Common myeloid progenitor, CD34-positive (primary cell): ENCODE results near the gene CEACAM16.

Source experiments
- CTCF ChIA-PET: fragments of 350-600 bp; sonication (Branson Sonifier 250); formaldehyde crosslinking; loops from one replicate; lab custom pipeline; 2021; ENCODE audit warnings: antibody characterized with exemption; lab: Charles Lee
- POLR2A ChIA-PET: fragments of 350-600 bp; sonication (Branson Sonifier 250); formaldehyde crosslinking; loops from one replicate; lab custom pipeline; 2021; ENCODE audit warnings: antibody characterized with exemption; lab: Charles Lee
- DNase-seq, 3 donors: peaks; one replicate each; pipeline versions ENCODE4 v3.0.0 to v3.0.0-alpha.2; 2013
- H3K27ac ChIP-seq, 2 experiments: 1 replicate in 1 of 2; 2 replicates in 1 of 2; pipeline ENCODE4 v1.7.0; 2013; ENCODE audit warnings: inconsistent platforms in 2 of 2, low read length in 2 of 2, mild to moderate bottlenecking in 2 of 2, low read depth in 1 of 2, moderate library complexity in 1 of 2; ENCODE audit not compliant: severe bottlenecking in 2 of 2, insufficient read depth in 1 of 2, poor library complexity in 1 of 2
- H3K27me3 ChIP-seq, 5 experiments: replicated peaks in 2 of 5; 1 replicate in 3 of 5; 2 replicates in 2 of 5; pipeline versions ENCODE4 v1.6.1 to v1.7.0; 2013; ENCODE audit warnings: low read length in 4 of 5, mild to moderate bottlenecking in 2 of 5, moderate library complexity in 2 of 5, inconsistent platforms in 1 of 5; ENCODE audit not compliant: insufficient read depth in 5 of 5, control insufficient read depth in 4 of 5
- H3K36me3 ChIP-seq, 4 experiments: 1 replicate in 2 of 4; 2 replicates in 2 of 4; pipeline versions ENCODE4 v1.6.1 to v1.7.0; 2013; ENCODE audit warnings: low read length in 3 of 4, control low read depth in 1 of 4, mild to moderate bottlenecking in 1 of 4; ENCODE audit not compliant: control insufficient read depth in 4 of 4, insufficient read depth in 4 of 4
- H3K4me1 ChIP-seq, 4 experiments: 1 replicate in 3 of 4; 2 replicates in 1 of 4; pipeline versions ENCODE4 v1.6.1 to v1.7.1; 2013; ENCODE audit warnings: low read length in 3 of 4, mild to moderate bottlenecking in 3 of 4, control low read depth in 1 of 4, inconsistent platforms in 1 of 4, moderate library complexity in 1 of 4; ENCODE audit not compliant: control insufficient read depth in 4 of 4, insufficient read depth in 4 of 4; ENCODE audit errors: control extremely low read depth in 1 of 4
- H3K4me3 ChIP-seq, 7 experiments: 1 replicate in 4 of 7; 2 replicates in 3 of 7; pipeline versions ENCODE4 v1.5.1 to v1.7.0; 2013; ENCODE audit warnings: mild to moderate bottlenecking in 7 of 7, low read length in 6 of 7, moderate library complexity in 6 of 7, inconsistent platforms in 2 of 7, low read depth in 2 of 7, control low read depth in 1 of 7; ENCODE audit not compliant: insufficient read depth in 4 of 7, control insufficient read depth in 1 of 7; ENCODE audit errors: extremely low read depth in 1 of 7
- H3K9me3 ChIP-seq, 5 experiments: 1 replicate in 4 of 5; 2 replicates in 1 of 5; pipeline versions ENCODE4 v1.6.1 to v1.7.1; 2013; ENCODE audit warnings: low read length in 4 of 5, mild to moderate bottlenecking in 2 of 5, inconsistent platforms in 1 of 5, low read depth in 1 of 5, moderate library complexity in 1 of 5; ENCODE audit not compliant: control insufficient read depth in 4 of 5, insufficient read depth in 2 of 5; ENCODE audit errors: control extremely low read depth in 1 of 5
- WGBS: methylation state at CpG from one replicate; pipeline ENCODE4 v1.1.5; 2013; ENCODE audit not compliant: insufficient coverage; 5-methylcytosine and 5-hydroxymethylcytosine counted together

Gene CEACAM16

DNA sequence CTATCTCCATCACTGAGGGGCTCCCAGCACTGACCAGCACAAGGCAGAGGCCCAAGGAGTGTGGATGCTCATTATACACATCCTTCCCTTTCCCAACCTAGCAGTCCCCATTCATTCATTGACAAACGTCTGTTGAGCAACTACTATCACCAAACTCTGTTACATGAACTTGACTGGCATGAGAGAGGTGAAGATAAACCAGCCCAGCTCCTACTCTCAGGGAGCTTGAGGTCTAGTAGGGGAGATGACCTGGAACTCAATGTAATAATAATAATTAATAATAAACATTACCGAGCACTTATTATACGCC lies 8.9 kb upstream of the CEACAM16 start:
- Histone ChIP-seq H3K4me1 (peaks cover 7 to 45% (median 36%) of the 10 kb centered on the region in 4 experiments), H3K4me3 (no peak overlapping the region), H3K36me3 (no peaks in the 10 kb centered on the region), H3K27ac (no peak overlapping the region), H3K9me3 (no peaks in the 10 kb centered on the region), H3K27me3 (peaks cover 0 to 5% (median 0%) of the 10 kb centered on the region in 5 experiments)
- ChIA-PET CTCF (interaction anchor here (1.0 to 8.7 kb wide), 14 partner anchors 25 to 427 kb away, joined by 3 to 138 read pairs (median 7); partner anchors contain the start of gene CBLC), POLR2A (interaction anchor here (1.2 to 2.2 kb wide), 3 partner anchors 30 to 34 kb away, joined by 4 to 10 read pairs (median 5); no protein-coding TSS in a partner anchor)
- WGBS: no CpG with 5 or more reads among the region's 3 CpGs
- DNase-seq: no peak

GRCh38 chr19:44692379-44692721 lies 6.6 kb upstream of the CEACAM16 start:
- POLR2A ChIA-PET: interaction anchor here (0.8 kb wide), 1 partner anchor 61 kb away, joined by 3 read pairs; no protein-coding TSS in a partner anchor
- Histone ChIP-seq H3K9me3 (no peaks in the 10 kb centered on the region), H3K36me3 (no peaks in the 10 kb centered on the region), H3K4me1 (peaks cover 4 to 47% (median 38%) of the 10 kb centered on the region in 4 experiments), H3K27ac (peak overlapping the region in 1 of 2 experiments; percentile 8), H3K4me3 (peak overlapping the region in 4 of 7 experiments; percentile 9 to 30 (median 17)), H3K27me3 (no peaks in the 10 kb centered on the region)
- CTCF ChIA-PET: interaction anchor here (1.0 to 8.7 kb wide), 3 partner anchors 31 to 81 kb away, joined by 3 to 138 read pairs (median 109); partner anchors contain the start of gene CBLC
- no peak for DNase-seq
- 19% methylated on average over 4 of the region's 5 CpGs for WGBS

GRCh38 chr19:44694184-44694579 lies 4.8 kb upstream of the CEACAM16 start:
- WGBS: no CpG with 5 or more reads among the region's 2 CpGs
- no peaks in the 10 kb centered on the region for H3K36me3 ChIP-seq
- no peaks in the 10 kb centered on the region for H3K27me3 ChIP-seq
- no peaks in the 10 kb centered on the region for H3K9me3 ChIP-seq
- peak in 2 of 3 donors; percentile 42 to 48 for DNase-seq
- no peak overlapping the region for H3K27ac ChIP-seq
- H3K4me3 ChIP-seq: no peak overlapping the region
- H3K4me1 ChIP-seq: peaks cover 4 to 57% (median 45%) of the 10 kb centered on the region in 4 experiments
- POLR2A ChIA-PET: no interaction called here
- CTCF ChIA-PET: interaction anchor here (1.0 to 2.0 kb wide), 7 partner anchors 19 to 77 kb away, joined by 3 to 8 read pairs (median 3); no protein-coding TSS in a partner anchor

DNA sequence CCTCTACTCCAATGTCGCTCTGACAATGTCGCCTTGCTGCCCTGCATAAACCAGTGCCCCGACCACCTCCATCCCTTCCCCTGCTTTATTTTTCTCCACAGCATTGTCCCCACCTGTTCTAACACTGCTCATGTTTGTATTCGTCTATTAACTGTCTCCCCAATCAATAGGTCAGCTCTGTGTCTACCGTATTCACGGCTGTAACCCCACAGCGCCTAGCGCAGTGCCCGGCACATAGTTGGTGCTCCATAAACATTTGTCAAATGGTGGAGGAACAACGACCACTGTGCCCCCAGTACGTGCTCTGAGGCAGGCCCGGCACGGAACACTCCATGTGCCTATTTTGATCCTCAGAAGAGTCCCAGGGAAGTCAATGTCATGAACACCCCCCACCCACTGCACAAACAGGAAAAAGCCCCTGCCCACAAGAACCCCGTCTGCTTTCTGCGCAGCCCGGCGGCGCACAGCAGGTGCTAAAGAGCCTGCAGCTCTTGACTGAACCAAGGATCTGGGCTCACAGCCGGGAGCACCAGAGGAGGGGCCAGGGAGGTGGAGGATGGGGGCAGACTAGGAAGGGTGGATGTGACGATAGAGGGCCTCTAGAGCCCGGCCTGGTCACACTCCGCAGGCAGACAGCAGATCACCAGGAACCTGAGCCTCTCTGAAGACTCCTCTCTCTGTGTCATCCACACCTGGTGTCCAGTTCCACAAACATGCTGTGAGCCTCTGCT lies 1.8 kb upstream of the CEACAM16 start:
- no peaks in the 10 kb centered on the region for H3K9me3 ChIP-seq
- 56% methylated on average over 15 of the region's 22 CpGs for WGBS
- H3K27ac ChIP-seq: no peak overlapping the region
- peak in 2 of 3 donors; percentile 62 to 63 for DNase-seq
- no peaks in the 10 kb centered on the region for H3K36me3 ChIP-seq
- no peaks in the 10 kb centered on the region for H3K27me3 ChIP-seq
- CTCF ChIA-PET: no interaction called here
- H3K4me3 ChIP-seq: peak overlapping the region in 2 of 7 experiments; percentile 17 to 39
- H3K4me1 ChIP-seq: peaks cover 4 to 38% (median 27%) of the 10 kb centered on the region in 4 experiments
- POLR2A ChIA-PET: no interaction called here

- DNase-seq: no peak
- Histone ChIP-seq H3K4me3 (peak overlapping the region in 2 of 7 experiments; percentile 17 to 39), H3K9me3 (no peaks in the 10 kb centered on the region), H3K36me3 (no peaks in the 10 kb centered on the region), H3K27ac (no peak overlapping the region), H3K4me1 (peaks cover 1 to 33% (median 22%) of the 10 kb centered on the region in 4 experiments), H3K27me3 (no peaks in the 10 kb centered on the region)
- ChIA-PET POLR2A (interaction anchor here (0.6 kb wide), 1 partner anchor 23 kb away, joined by 4 read pairs; no protein-coding TSS in a partner anchor), CTCF (no interaction called here)
- WGBS: 91% methylated on average over 4 of the region's 4 CpGs
Observed at GRCh38 chr19:44697670-44698034, 1.3 kb upstream of the CEACAM16 start.

DNA sequence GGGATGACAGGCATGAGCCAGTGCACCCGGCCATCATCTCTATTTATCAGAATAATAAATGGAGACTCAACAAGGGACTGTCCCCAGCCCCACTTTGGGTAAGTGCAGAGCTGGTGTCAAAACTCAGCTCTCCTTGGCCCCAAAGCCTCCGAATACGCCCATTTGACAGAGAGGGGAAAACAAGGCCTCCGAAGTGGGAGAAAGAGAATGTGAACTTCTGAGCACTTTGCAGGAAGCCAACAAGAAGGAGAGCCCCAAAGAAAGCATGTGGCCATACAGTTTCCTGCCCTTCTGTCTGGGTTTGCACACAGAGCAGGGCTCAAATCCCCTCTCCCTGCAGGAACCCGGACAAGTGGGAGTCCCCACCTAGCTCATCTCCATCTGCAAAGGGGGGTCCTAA lies 1.6 kb downstream of the CEACAM16 start:
- H3K4me1 ChIP-seq: peaks cover 0 to 27% (median 19%) of the 10 kb centered on the region in 4 experiments
- ChIA-PET CTCF (interaction anchor here (0.9 to 1.2 kb wide), 2 partner anchors 14 to 21 kb away, joined by 3 read pairs; no protein-coding TSS in a partner anchor), POLR2A (no interaction called here)
- no peaks in the 10 kb centered on the region for H3K36me3 ChIP-seq
- WGBS: 98% methylated on average over 4 of the region's 5 CpGs
- DNase-seq: no peak
- no peaks in the 10 kb centered on the region for H3K27me3 ChIP-seq
- no peaks in the 10 kb centered on the region for H3K9me3 ChIP-seq
- H3K4me3 ChIP-seq: no peak overlapping the region
- no peak overlapping the region for H3K27ac ChIP-seq

DNA sequence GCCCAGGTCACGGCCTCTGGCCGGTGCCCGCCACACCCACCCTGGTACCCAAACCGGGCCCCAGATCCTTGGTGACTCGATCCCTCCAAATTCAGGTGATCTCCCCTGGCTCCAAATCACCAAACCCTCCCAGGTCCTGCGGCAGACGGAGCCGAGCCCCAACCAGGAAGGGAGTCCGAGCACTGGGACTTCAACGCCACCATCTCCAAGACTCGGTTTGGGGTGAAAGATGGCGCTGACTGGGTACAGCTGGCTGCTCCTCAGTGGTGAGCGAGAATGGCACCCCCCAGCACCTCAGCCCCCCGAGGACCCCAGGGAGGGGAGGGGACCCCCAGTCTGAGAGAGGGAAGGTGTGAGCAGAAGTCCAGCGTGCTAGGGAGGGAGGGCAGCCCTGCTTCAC lies 2.3 kb downstream of the CEACAM16 start:
- Histone ChIP-seq H3K4me3 (no peak overlapping the region), H3K9me3 (no peaks in the 10 kb centered on the region), H3K4me1 (peaks cover 0 to 24% (median 17%) of the 10 kb centered on the region in 4 experiments), H3K27me3 (no peaks in the 10 kb centered on the region), H3K27ac (no peak overlapping the region), H3K36me3 (no peaks in the 10 kb centered on the region)
- ChIA-PET POLR2A (no interaction called here), CTCF (interaction anchor here (1.2 to 1.5 kb wide), 2 partner anchors 9 to 17 kb away, joined by 3 read pairs; no protein-coding TSS in a partner anchor)
- DNase-seq: no peak
- WGBS: 100% methylated on average over 8 of the region's 15 CpGs
